ENCODE data around the gene TPM1. TPM values are rescaled to one million over a fixed set of nuclear protein-coding genes. Genes with fewer than 3 reads are reported as not detected.

TPM1 gene
- total RNA-seq, 1 experiment from 2014 or later = 174 TPM

DNA sequence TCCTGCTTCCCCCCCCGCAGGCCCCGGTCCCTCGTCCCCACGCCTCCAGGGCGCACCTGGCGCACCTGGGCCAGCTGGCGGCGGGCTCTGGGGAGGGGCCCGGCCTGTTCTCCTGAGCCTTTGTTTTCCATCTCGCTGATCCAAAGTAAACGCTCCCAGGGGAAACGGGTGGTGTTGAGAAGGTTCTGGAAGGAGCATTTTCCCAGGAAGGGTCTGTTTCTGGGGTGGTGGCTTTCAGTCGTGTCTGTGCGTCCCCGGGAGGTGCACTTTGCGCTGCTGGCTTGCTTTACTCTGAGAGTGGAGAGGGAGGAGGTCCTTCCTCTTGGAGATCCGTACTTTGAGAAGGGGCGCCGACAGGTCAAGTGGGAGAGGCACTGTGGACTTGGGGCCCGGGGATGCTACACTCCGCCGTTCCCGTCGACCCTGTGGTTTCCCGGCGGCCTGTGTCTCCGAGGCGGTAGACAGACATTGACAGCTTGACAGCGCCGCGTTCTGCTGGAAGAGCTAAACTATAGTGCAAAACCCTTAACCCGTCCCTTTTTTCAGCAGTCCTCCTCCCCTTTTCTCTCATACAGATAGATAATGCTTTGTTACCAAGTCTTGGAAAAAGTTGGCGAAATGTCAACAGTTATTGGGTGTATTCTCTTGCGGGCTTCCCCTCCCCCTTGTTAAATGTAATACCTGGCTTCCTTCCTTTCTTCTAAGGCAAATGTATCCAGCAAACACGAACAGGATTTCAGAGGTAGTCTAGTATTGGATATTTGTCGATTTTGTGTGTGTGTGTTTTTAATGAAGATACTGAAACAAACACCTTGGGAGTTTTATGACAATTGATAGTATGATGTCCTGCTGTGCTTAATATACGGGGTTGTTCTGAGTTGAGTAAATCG, 6.5 kb downstream of the TPM1 start:
- H3K9me3 ChIP-seq (ENCODE audit: insufficient read depth, low read depth) = no peaks in the 10 kb centered on the region
- peaks cover 34% of the 10 kb centered on the region for H3F3A ChIP-seq (ENCODE audit: insufficient read depth, low read depth)
- no peaks in the 10 kb centered on the region for H3K27me3 ChIP-seq (ENCODE audit: insufficient read depth, low read depth)
- H3K4me3 ChIP-seq = peak overlapping the region; percentile 80
- ChIA-PET POLR2A (ENCODE audit: unreplicated experiment) (interaction anchor here (0.6 kb wide), 3 partner anchors 87 to 196 kb away, joined by 3 to 9 read pairs (median 9); no protein-coding TSS in a partner anchor), CTCF (interaction anchor here (0.6 to 1.9 kb wide), 4 partner anchors 33 to 597 kb away, joined by 3 to 9 read pairs (median 6); no protein-coding TSS in a partner anchor)
- H4K20me1 ChIP-seq (ENCODE audit: insufficient read depth) = peaks cover 6% of the 10 kb centered on the region
- intact Hi-C loops (cut with micrococcal nuclease; ENCODE audit: unreplicated experiment) = loop anchor here (1.0 to 10.0 kb wide), 9 partner anchors 44 to 453 kb away; partner anchors contain the start of genes RPS27L and USP3
- DNase-seq = peak in 1 of 2 experiments; percentile 42
- TF ChIP-seq EZH2 (IDR thresholded peaks at IDR 0.05; ENCODE audit: low read depth) (no peak), CTCF (conservative IDR thresholded peaks at IDR 0.05) (no peak)
- H2AFZ ChIP-seq = no peak overlapping the region
- H3K27ac ChIP-seq = peak overlapping the region; percentile 68
- H3K36me3 ChIP-seq (ENCODE audit: low read depth) = peaks cover 50% of the 10 kb centered on the region; the same call in 1 of the 2 replicates
- peaks cover 50% of the 10 kb centered on the region for H3K4me1 ChIP-seq (replicated peaks; ENCODE audit: insufficient read depth)
- H3K9me2 ChIP-seq (ENCODE audit: insufficient read depth) = no peaks in the 10 kb centered on the region
- no TSS peak for BruUV-seq (replicated peaks)
- peaks cover 95% of the 10 kb centered on the region for H3K79me2 ChIP-seq (ENCODE audit: low read depth)
- H3K4me2 ChIP-seq = peak overlapping the region; percentile 98

- peaks cover 46% of the 10 kb centered on the region for H3K4me1 ChIP-seq (replicated peaks; ENCODE audit: insufficient read depth)
- peaks cover 36% of the 10 kb centered on the region for H3F3A ChIP-seq (ENCODE audit: insufficient read depth, low read depth)
- H2AFZ ChIP-seq = no peak overlapping the region
- DNase-seq = no peak
- CTCF ChIA-PET = no interaction called here
- no TSS peak for BruUV-seq (replicated peaks)
- peaks cover 94% of the 10 kb centered on the region for H3K79me2 ChIP-seq (ENCODE audit: low read depth)
- POLR2A ChIA-PET (ENCODE audit: unreplicated experiment) = interaction anchor here (0.7 kb wide), 1 partner anchor 97 kb away, joined by 3 read pairs; no protein-coding TSS in a partner anchor
- peaks cover 49% of the 10 kb centered on the region; the same call in 1 of the 2 replicates for H3K36me3 ChIP-seq (ENCODE audit: low read depth)
- no peak overlapping the region for H3K4me3 ChIP-seq
- no peaks in the 10 kb centered on the region for H3K27me3 ChIP-seq (ENCODE audit: insufficient read depth, low read depth)
- H3K27ac ChIP-seq = peak overlapping the region; percentile 10; the same call in 1 of the 2 replicates
- intact Hi-C loops (cut with micrococcal nuclease; ENCODE audit: unreplicated experiment) = loop anchor here (2.0 to 10.0 kb wide), 8 partner anchors 43 to 452 kb away; partner anchors contain the start of genes RPS27L and USP3
- peaks cover 5% of the 10 kb centered on the region for H4K20me1 ChIP-seq (ENCODE audit: insufficient read depth)
- H3K9me2 ChIP-seq (ENCODE audit: insufficient read depth) = no peaks in the 10 kb centered on the region
- TF ChIP-seq EZH2 (IDR thresholded peaks at IDR 0.05; ENCODE audit: low read depth) (no peak), CTCF (conservative IDR thresholded peaks at IDR 0.05) (no peak)
- no peaks in the 10 kb centered on the region for H3K9me3 ChIP-seq (ENCODE audit: insufficient read depth, low read depth)
- H3K4me2 ChIP-seq = peak overlapping the region; percentile 98
Observed at GRCh38 chr15:63049783-63050371, 7.3 kb downstream of the TPM1 start.

- Histone ChIP-seq H3K4me2 (no peak overlapping the region), H3K4me1 (replicated peaks; ENCODE audit: insufficient read depth) (peaks cover 37% of the 10 kb centered on the region), H3K27me3 (ENCODE audit: insufficient read depth, low read depth) (no peaks in the 10 kb centered on the region), H3F3A (ENCODE audit: insufficient read depth, low read depth) (peaks cover 44% of the 10 kb centered on the region), H3K9me3 (ENCODE audit: insufficient read depth, low read depth) (no peaks in the 10 kb centered on the region), H3K9me2 (ENCODE audit: insufficient read depth) (no peaks in the 10 kb centered on the region), H3K79me2 (ENCODE audit: low read depth) (peaks cover 94% of the 10 kb centered on the region), H4K20me1 (ENCODE audit: insufficient read depth) (peaks cover 8% of the 10 kb centered on the region; the same call in 1 of the 2 replicates), H3K36me3 (ENCODE audit: low read depth) (peaks cover 47% of the 10 kb centered on the region; the same call in 1 of the 2 replicates), H2AFZ (no peak overlapping the region), H3K4me3 (no peak overlapping the region), H3K27ac (no peak overlapping the region)
- no peak for DNase-seq
- BruUV-seq (replicated peaks) = no TSS peak
- TF ChIP-seq EZH2 (IDR thresholded peaks at IDR 0.05; ENCODE audit: low read depth) (no peak), CTCF (conservative IDR thresholded peaks at IDR 0.05) (no peak)
- POLR2A ChIA-PET (ENCODE audit: unreplicated experiment) = interaction anchor here (0.7 kb wide), 2 partner anchors 38 to 96 kb away, joined by 3 to 5 read pairs; no protein-coding TSS in a partner anchor
- intact Hi-C loops (cut with micrococcal nuclease; ENCODE audit: unreplicated experiment) = no loop called here
- CTCF ChIA-PET = no interaction called here
Observed at GRCh38 chr15:63050731-63051155, 8.2 kb downstream of the TPM1 start.

Measured in PC-9 (cell line).